CD4-positive, alpha-beta T cell (primary cell): ENCODE results near the gene NAB2. TPM values are rescaled to one million over a fixed set of nuclear protein-coding genes. Genes with fewer than 3 reads are reported as not detected.

Source experiments
- ATAC-seq: fragments of 200-7000 bp; cut with Tn5 transposase; one replicate; pipeline ENCODE4 v1.10.0; 2022; ENCODE audit warnings: mild to moderate bottlenecking; ENCODE audit not compliant: poor library complexity
- CTCF ChIA-PET: fragments of 350-600 bp; sonication (Branson Sonifier 250); formaldehyde crosslinking; loops from one replicate; lab custom pipeline; 2021; ENCODE audit warnings: antibody characterized with exemption, inconsistent platforms; lab: Charles Lee
- POLR2A ChIA-PET: fragments of 350-600 bp; sonication (Branson Sonifier 250); formaldehyde crosslinking; loops from one replicate; lab custom pipeline; 2021; ENCODE audit warnings: antibody characterized with exemption, inconsistent platforms; lab: Charles Lee
- DNase-seq, 14 experiments: peaks; one replicate each; pipeline ENCODE4 v3.0.0-alpha.2; 2013 to 2020; ENCODE audit warnings: mixed read lengths in 2 of 14
- H3K27ac ChIP-seq, 2 donors: one replicate each; pipeline versions ENCODE4 v1.5.1 to v1.7.0; 2013; ENCODE audit warnings: low read length in 2 of 2, low read depth in 1 of 2, mild to moderate bottlenecking in 1 of 2
- H3K27me3 ChIP-seq, 2 experiments: 1 replicate in 1 of 2; 2 replicates in 1 of 2; pipeline versions ENCODE4 v1.6.1 to v1.7.0; 2013; ENCODE audit warnings: low read length in 2 of 2, control low read depth in 1 of 2, mild to moderate bottlenecking in 1 of 2, moderate library complexity in 1 of 2; ENCODE audit not compliant: insufficient read depth in 2 of 2, control insufficient read depth in 1 of 2
- H3K36me3 ChIP-seq: one replicate; pipeline ENCODE4 v1.6.1; 2013; ENCODE audit warnings: low read length, control low read depth; ENCODE audit not compliant: insufficient read depth
- H3K4me1 ChIP-seq: one replicate; pipeline ENCODE4 v1.6.1; 2013; ENCODE audit warnings: low read length, control low read depth; ENCODE audit not compliant: insufficient read depth
- H3K4me3 ChIP-seq: one replicate; pipeline ENCODE4 v1.5.1; 2013; ENCODE audit warnings: mild to moderate bottlenecking, low read length, moderate library complexity
- H3K9me3 ChIP-seq, 2 experiments: 1 replicate in 1 of 2; 2 replicates in 1 of 2; pipeline versions ENCODE4 v1.6.1 to v1.7.0; 2013; ENCODE audit warnings: low read length in 2 of 2, mild to moderate bottlenecking in 2 of 2, control low read depth in 1 of 2, moderate library complexity in 1 of 2; ENCODE audit not compliant: control insufficient read depth in 1 of 2, insufficient read depth in 1 of 2
- H3K27ac Mint-ChIP-seq: one replicate; pipeline ENCODE4 v1.8.0; 2020; ENCODE audit warnings: mixed read lengths
- H3K27me3 Mint-ChIP-seq: one replicate; pipeline ENCODE4 v1.8.0; 2021; ENCODE audit warnings: mixed read lengths
- H3K36me3 Mint-ChIP-seq: one replicate; pipeline ENCODE4 v1.8.0; 2021; ENCODE audit warnings: low read depth, mixed read lengths
- H3K4me1 Mint-ChIP-seq: one replicate; pipeline ENCODE4 v1.8.0; 2021; ENCODE audit warnings: low read depth, mixed read lengths
- H3K4me3 Mint-ChIP-seq: one replicate; pipeline ENCODE4 v1.8.0; 2020; ENCODE audit warnings: mild to moderate bottlenecking, mixed read lengths
- H3K9me3 Mint-ChIP-seq: one replicate; pipeline ENCODE4 v1.8.0; 2020; ENCODE audit warnings: mixed read lengths
- CTCF ChIP-seq: fragments of 200-600 bp; IDR thresholded peaks from one replicate; pipeline ENCODE4 v1.8.0; 2022; ENCODE audit warnings: antibody characterized with exemption, mild to moderate bottlenecking
- intact Hi-C, 2 experiments: fragments of 100-400 bp; cut with DNase I in 1 of 2; cut with micrococcal nuclease in 1 of 2; formaldehyde crosslinking; loops; one replicate each; pipeline versions ENCODE4 v1.15.1 to v1.9.0; 2023 to 2025; cut with DNase I, micrococcal nuclease
- total RNA-seq, 174 experiments: library from RNA in 2 of 174; stranded (reverse) in 2 of 174; gene quantifications; one replicate each; pipeline ENCODE4 v1.2.3 and lab custom pipeline; 2021 to 2026

Gene NAB2
- total RNA-seq, 2 experiments from 2014 or later, result 4.8 to 6.1 TPM

DNA sequence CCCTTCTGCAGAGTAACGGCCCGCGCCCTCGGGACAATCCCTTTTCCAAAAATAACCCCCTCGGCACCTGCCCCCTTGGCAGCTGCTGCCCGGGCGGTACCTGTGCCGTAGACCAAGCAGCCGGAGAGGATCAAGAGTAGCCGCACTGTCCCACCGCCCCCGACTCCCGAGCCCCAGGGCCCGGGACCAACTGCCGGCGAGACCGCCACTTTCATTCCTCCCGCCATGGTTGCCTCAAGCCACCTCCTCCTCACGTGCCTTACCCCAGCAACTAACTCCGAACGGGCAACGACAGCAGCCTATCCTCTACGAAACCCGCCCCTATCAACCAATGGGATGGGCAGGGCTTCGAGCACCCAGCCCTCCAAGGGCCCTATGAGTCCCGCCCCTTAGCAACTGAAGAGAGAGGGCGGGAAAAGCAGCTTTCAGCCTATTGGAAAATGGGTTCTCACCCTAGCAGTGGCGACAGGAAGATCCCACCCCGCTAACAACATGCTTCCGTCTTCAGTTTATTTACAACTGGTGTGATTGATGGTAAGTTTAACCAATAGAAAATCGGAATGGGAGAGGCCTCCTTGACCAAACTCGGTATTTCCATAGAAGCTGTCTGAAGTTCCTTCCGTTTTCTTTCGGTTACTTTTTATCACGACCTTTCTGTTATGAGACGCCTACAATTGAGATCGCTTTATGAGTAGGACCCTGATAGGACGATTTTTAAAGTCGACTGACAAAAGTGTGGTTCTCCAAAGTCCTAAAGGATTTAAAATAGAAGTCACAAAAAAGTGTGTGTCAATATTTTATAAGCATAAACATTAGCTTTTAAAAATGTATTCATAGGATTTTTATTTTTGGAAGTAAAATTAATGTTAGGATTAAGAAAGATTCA lies 10.2 kb upstream of the NAB2 start, which contains the start of gene NEMP1:
Gene NEMP1, minus strand, starts transcription at position 273 of the 886 bp plus-strand sequence. Its CDS starts 46 bp downstream, at position 227.
- Mint-ChIP-seq H3K27ac (peak within 1 kb of the TSS; percentile 88), H3K4me1 (peaks cover 23% of the 10 kb centered on the region)
- POLR2A ChIA-PET, result interaction anchor here (0.7 to 5.1 kb wide), 20 partner anchors 10 to 508 kb away, joined by 3 to 140 read pairs (median 4); partner anchors contain the start of genes NAB2, NACA, PTGES3 and STAT6

GRCh38 chr12:57079821-57080220 lies 9.1 kb upstream of the NAB2 start:
- H3K27ac Mint-ChIP-seq, result peak overlapping the region; percentile 88

More for the DNA sequence above, 10.2 kb upstream of the NAB2 start, which contains the start of gene NEMP1:
- Histone ChIP-seq H3K27ac (peak within 1 kb of the TSS; percentile 73 to 74), H3K36me3 (peaks cover 3% of the 10 kb centered on the region), H3K27me3 (no peaks in the 10 kb centered on the region), H3K4me3 (peak within 1 kb of the TSS; percentile 85), H3K4me1 (peaks cover 28% of the 10 kb centered on the region), H3K9me3 (no peaks in the 10 kb centered on the region)
- intact Hi-C loops, result loop anchor here (1.0 kb wide), 3 partner anchors 9 to 14 kb away; partner anchors contain the start of gene NAB2 (in 1 of the 2)
- Mint-ChIP-seq H3K36me3 (peaks cover 8% of the 10 kb centered on the region), H3K4me3 (peak within 1 kb of the TSS; percentile 95), H3K27me3 (no peaks in the 10 kb centered on the region), H3K9me3 (no peaks in the 10 kb centered on the region)
- peak; percentile 94 for ATAC-seq
- DNase-seq, result peak; percentile 85 to 100 (median 92)
- CTCF ChIA-PET, result interaction anchor here (0.5 to 4.6 kb wide), 6 partner anchors 9 to 91 kb away, joined by 3 to 24 read pairs (median 4); partner anchors contain the start of gene STAT6
- no peak for TF ChIP-seq CTCF

More at GRCh38 chr12:57079821-57080220, 9.1 kb upstream of the NAB2 start:
- H3K27me3 ChIP-seq, result no peaks in the 10 kb centered on the region
- no peak for ATAC-seq
- H3K9me3 Mint-ChIP-seq, result no peaks in the 10 kb centered on the region
- H3K4me3 Mint-ChIP-seq, result no peak overlapping the region
- POLR2A ChIA-PET, result interaction anchor here (1.2 to 5.1 kb wide), 7 partner anchors 11 to 163 kb away, joined by 4 to 140 read pairs (median 8); partner anchors contain the start of genes NAB2 and STAT6
- intact Hi-C loops, result loop anchor here (1.0 to 10.0 kb wide), 4 partner anchors 7 to 445 kb away; partner anchors contain the start of genes BAZ2A (in 1 of the 2) and NAB2 (in 1 of the 2)
- peaks cover 24% of the 10 kb centered on the region for H3K4me1 Mint-ChIP-seq
- peak overlapping the region; percentile 54 to 73 for H3K27ac ChIP-seq
- H3K4me1 ChIP-seq, result peaks cover 28% of the 10 kb centered on the region
- no peaks in the 10 kb centered on the region for H3K27me3 Mint-ChIP-seq
- H3K36me3 Mint-ChIP-seq, result peaks cover 8% of the 10 kb centered on the region
- CTCF ChIA-PET, result interaction anchor here (1.4 to 4.6 kb wide), 4 partner anchors 10 to 92 kb away, joined by 3 to 24 read pairs (median 12); partner anchors contain the start of gene STAT6
- no peak overlapping the region for H3K4me3 ChIP-seq
- H3K36me3 ChIP-seq, result peaks cover 3% of the 10 kb centered on the region
- no peak for TF ChIP-seq CTCF
- no peak for DNase-seq
- no peaks in the 10 kb centered on the region for H3K9me3 ChIP-seq
